SK-N-SH treated with all-trans-retinoic acid at 6 μM for 48 hours (cell line): ENCODE data around the gene PDLIM7.

Experiments used
- CSDC2 ChIP-seq: fragments of 250-450 bp; sonication (Bioruptor Pico); IDR thresholded peaks from 2 replicates; pipeline ENCODE4 v1.5.0; 2020; ENCODE audit warnings: mild to moderate bottlenecking, moderate library complexity
- ZC3H10 ChIP-seq: fragments of 250-450 bp; sonication (Bioruptor Pico); IDR thresholded peaks from 2 replicates; pipeline ENCODE4 v1.5.1; 2021; ENCODE audit warnings: mild to moderate bottlenecking, moderate library complexity

- TF ChIP-seq ZC3H10 (CRISPR knock-in tag) = no peak
- TF ChIP-seq CSDC2 (CRISPR knock-in tag) = no peak
Measured at GRCh38 chr5:177524539-177524900, 27.1 kb upstream of the PDLIM7 start.
